ENCODE results near the gene ETV5. TPM values are rescaled to one million over a fixed set of nuclear protein-coding genes. Genes with fewer than 3 reads are reported as not detected.

The ETV5 gene
- total and polyA plus RNA-seq, 9 of the 15 experiments (the other 6 are each of a cell fraction or from before 2014, with no cell fraction given), result 9.2 to 25.9 (median 15.9) TPM

DNA sequence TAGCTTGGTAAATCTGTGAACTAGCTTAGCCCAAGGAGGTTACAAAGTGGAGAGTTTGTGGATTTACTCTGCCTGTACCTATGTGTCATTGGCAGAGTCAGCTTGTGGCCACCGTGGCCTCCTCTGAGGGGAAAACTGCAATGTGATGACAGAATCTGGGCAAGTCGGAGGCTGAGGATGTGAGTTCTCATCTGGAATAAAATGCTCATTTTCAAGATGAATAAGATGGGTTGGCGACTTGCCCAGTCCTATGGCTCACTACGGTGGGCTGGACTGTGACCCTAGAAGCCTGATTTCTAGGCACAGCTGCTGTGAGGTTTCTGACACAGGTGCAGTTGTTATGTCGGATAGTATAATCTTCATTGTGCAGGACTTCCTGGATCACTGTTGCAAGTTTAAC is 83.7 kb downstream of the ETV5 start (continued):
- TF ChIP-seq, protein P1, sequence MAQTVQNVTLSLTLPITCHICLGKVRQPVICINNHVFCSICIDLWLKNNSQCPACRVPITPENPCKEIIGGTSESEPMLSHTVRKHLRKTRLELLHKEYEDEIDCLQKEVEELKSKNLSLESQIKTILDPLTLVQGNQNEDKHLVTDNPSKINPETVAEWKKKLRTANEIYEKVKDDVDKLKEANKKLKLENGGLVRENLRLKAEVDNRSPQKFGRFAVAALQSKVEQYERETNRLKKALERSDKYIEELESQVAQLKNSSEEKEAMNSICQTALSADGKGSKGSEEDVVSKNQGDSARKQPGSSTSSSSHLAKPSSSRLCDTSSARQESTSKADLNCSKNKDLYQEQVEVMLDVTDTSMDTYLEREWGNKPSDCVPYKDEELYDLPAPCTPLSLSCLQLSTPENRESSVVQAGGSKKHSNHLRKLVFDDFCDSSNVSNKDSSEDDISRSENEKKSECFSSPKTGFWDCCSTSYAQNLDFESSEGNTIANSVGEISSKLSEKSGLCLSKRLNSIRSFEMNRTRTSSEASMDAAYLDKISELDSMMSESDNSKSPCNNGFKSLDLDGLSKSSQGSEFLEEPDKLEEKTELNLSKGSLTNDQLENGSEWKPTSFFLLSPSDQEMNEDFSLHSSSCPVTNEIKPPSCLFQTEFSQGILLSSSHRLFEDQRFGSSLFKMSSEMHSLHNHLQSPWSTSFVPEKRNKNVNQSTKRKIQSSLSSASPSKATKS (CRISPR knock-in tag; IDR thresholded peaks at IDR 0.05), result no peak

GRCh38 chr3:186024210-186024609 is 84.7 kb downstream of the ETV5 start:
- Histone ChIP-seq H3K9me3 (replicated peaks; ENCODE audit: control insufficient read depth, insufficient read depth, low read depth, low read length) (no peaks in the 10 kb centered on the region; the same call in 1 of the 2 replicates), H3K79me2 (ENCODE audit: control insufficient read depth, insufficient read depth, low read length) (no peaks in the 10 kb centered on the region), H3K27ac (ENCODE audit: extremely low read depth, low read depth, low read length) (no peak overlapping the region), H3K4me1 (replicated peaks in 1 of 2; ENCODE audit: control insufficient read depth in 2 of 2, insufficient read depth in 2 of 2, low read length in 2 of 2) (no peaks in the 10 kb centered on the region), H3K36me3 (ENCODE audit: control insufficient read depth, insufficient read depth, low read length) (no peaks in the 10 kb centered on the region), H4K20me1 (replicated peaks; ENCODE audit: control insufficient read depth, insufficient read depth, low read length) (no peaks in the 10 kb centered on the region), H3K4me3 (no peak overlapping the region), H3K4me2 (ENCODE audit: insufficient read depth, low read length) (no peak overlapping the region), H3K27me3 (ENCODE audit: control insufficient read depth in 2 of 2, insufficient read depth in 2 of 2, low read length in 2 of 2) (peaks cover 11 to 23% of the 10 kb centered on the region in 2 experiments; a peak in 4 of 5 replicates), H3K9me1 (ENCODE audit: control insufficient read depth, insufficient read depth, low read length) (no peaks in the 10 kb centered on the region), H2AFZ (ENCODE audit: low read depth, low read length) (no peak overlapping the region), H3K9ac (ENCODE audit: insufficient read depth in 1 of 2, low read depth in 2 of 2, low read length in 2 of 2) (no peak overlapping the region)
- CTCF ChIA-PET (ENCODE audit: low intra/inter-chr PET ratio), result no interaction called here
- no TSS peak for BruUV-seq (replicated peaks)
- FAIRE-seq (no peak), ATAC-seq (no peak), DNase-seq (ENCODE audit: extremely low read depth in 1 of 4, low spot score in 3 of 4) (no peak)
- POLR2A ChIA-PET, result interaction anchor here (0.8 to 1.2 kb wide), 4 partner anchors 11 to 99 kb away, joined by 3 read pairs; no protein-coding TSS in a partner anchor
- 8% methylated on average over 6 of the region's 6 CpGs for WGBS (ENCODE audit: insufficient coverage, low coverage, missing lambda C conversion rate)
- TF ChIP-seq RBFOX2 (IDR thresholded peaks at IDR 0.05; ENCODE audit: low read depth, low read length), result no peak
- no peak for TF ChIP-seq ZNF766 (CRISPR knock-in tag; conservative IDR thresholded peaks at IDR 0.05)
- no peak for TF ChIP-seq BRD4 (IDR thresholded peaks at IDR 0.05)
- no peak for TF ChIP-seq TRIM28 (IDR thresholded peaks at IDR 0.05)
- no peak for TF ChIP-seq TAF7 (tag; IDR thresholded peaks at IDR 0.05)
- no peak for TF ChIP-seq RFX1 (IDR thresholded peaks at IDR 0.05)
- in situ Hi-C loops (cut with MboI), result no loop called here
- intact Hi-C loops (cut with micrococcal nuclease), result no loop called here

All from K562 (cell line).